Activated naive CD8-positive, alpha-beta T cell treated with anti-CD3 and anti-CD28 coated beads, Interleukin-2, amount 50 U/mL, for 24 hours (primary cell): ENCODE data around the gene KCNJ11.

Experiments used
- ATAC-seq: fragments of 150-1000 bp; cut with Tn5 transposase; one replicate; pipeline ENCODE4 v1.10.0; 2021
- DNase-seq: peaks from one replicate; pipeline ENCODE4 v3.0.0; 2021
- H3K27ac Mint-ChIP-seq: one replicate; pipeline ENCODE4 v1.8.0; 2021; ENCODE audit warnings: mild to moderate bottlenecking, mixed read lengths
- H3K27me3 Mint-ChIP-seq: one replicate; pipeline ENCODE4 v1.8.0; 2021; ENCODE audit warnings: mixed read lengths
- H3K36me3 Mint-ChIP-seq: one replicate; pipeline ENCODE4 v1.8.0; 2021; ENCODE audit warnings: low read depth, mixed read lengths
- H3K4me1 Mint-ChIP-seq: one replicate; pipeline ENCODE4 v1.8.0; 2021; ENCODE audit warnings: mixed read lengths
- H3K4me3 Mint-ChIP-seq: one replicate; pipeline ENCODE4 v1.8.0; 2021; ENCODE audit warnings: mild to moderate bottlenecking, moderate library complexity, mixed read lengths
- H3K9me3 Mint-ChIP-seq: one replicate; pipeline ENCODE4 v1.8.0; 2021; ENCODE audit warnings: mixed read lengths

KCNJ11 gene

GRCh38 chr11:17414317-17414737, 25.9 kb upstream of the KCNJ11 start:
- Mint-ChIP-seq H3K4me1 (peaks cover 8% of the 10 kb centered on the region), H3K4me3 (no peak overlapping the region), H3K27ac (no peak overlapping the region), H3K27me3 (peaks cover 21% of the 10 kb centered on the region), H3K36me3 (no peaks in the 10 kb centered on the region), H3K9me3 (no peaks in the 10 kb centered on the region)
- ATAC-seq (peak; percentile 47), DNase-seq (no peak)

- H3K4me1 Mint-ChIP-seq = peaks cover 8% of the 10 kb centered on the region
Measured at GRCh38 chr11:17413414-17414316, 25.2 kb upstream of the KCNJ11 start.

GRCh38 chr11:17412488-17413180, 24.2 kb upstream of the KCNJ11 start:
- Mint-ChIP-seq H3K36me3 (no peaks in the 10 kb centered on the region), H3K4me3 (no peak overlapping the region), H3K4me1 (peaks cover 8% of the 10 kb centered on the region), H3K27me3 (peaks cover 18% of the 10 kb centered on the region), H3K27ac (no peak overlapping the region), H3K9me3 (no peaks in the 10 kb centered on the region)
- ATAC-seq = no peak
- DNase-seq = no peak

More at GRCh38 chr11:17413414-17414316, 25.2 kb upstream of the KCNJ11 start:
- Mint-ChIP-seq H3K27ac (no peak overlapping the region), H3K9me3 (no peaks in the 10 kb centered on the region), H3K4me3 (no peak overlapping the region), H3K27me3 (peaks cover 21% of the 10 kb centered on the region), H3K36me3 (no peaks in the 10 kb centered on the region)
- ATAC-seq = no peak
- DNase-seq = no peak

GRCh38 chr11:17411418-17411817, 23.0 kb upstream of the KCNJ11 start:
- no peak for ATAC-seq
- Mint-ChIP-seq H3K4me1 (peaks cover 8% of the 10 kb centered on the region), H3K27me3 (peaks cover 15% of the 10 kb centered on the region), H3K27ac (no peak overlapping the region), H3K4me3 (no peak overlapping the region), H3K36me3 (no peaks in the 10 kb centered on the region), H3K9me3 (no peaks in the 10 kb centered on the region)
- DNase-seq = no peak

- H3K4me3 Mint-ChIP-seq = no peak overlapping the region
- peaks cover 8% of the 10 kb centered on the region for H3K4me1 Mint-ChIP-seq
- H3K9me3 Mint-ChIP-seq = no peaks in the 10 kb centered on the region
- H3K27ac Mint-ChIP-seq = no peak overlapping the region
- H3K36me3 Mint-ChIP-seq = no peaks in the 10 kb centered on the region
- DNase-seq (no peak), ATAC-seq (no peak)
- H3K27me3 Mint-ChIP-seq = peaks cover 12% of the 10 kb centered on the region
Measured at GRCh38 chr11:17410606-17411379, 22.3 kb upstream of the KCNJ11 start.

- Mint-ChIP-seq H3K27me3 (peaks cover 7% of the 10 kb centered on the region), H3K9me3 (no peaks in the 10 kb centered on the region), H3K4me3 (no peak overlapping the region), H3K27ac (no peak overlapping the region), H3K4me1 (peaks cover 4% of the 10 kb centered on the region), H3K36me3 (no peaks in the 10 kb centered on the region)
- DNase-seq = no peak
- no peak for ATAC-seq
Measured at GRCh38 chr11:17408641-17409040, 20.2 kb upstream of the KCNJ11 start.

- no peak for DNase-seq
- H3K4me1 Mint-ChIP-seq = no peaks in the 10 kb centered on the region
- peaks cover 4% of the 10 kb centered on the region for H3K27me3 Mint-ChIP-seq
- H3K36me3 Mint-ChIP-seq = no peaks in the 10 kb centered on the region
- ATAC-seq = no peak
- H3K4me3 Mint-ChIP-seq = no peak overlapping the region
- H3K9me3 Mint-ChIP-seq = no peaks in the 10 kb centered on the region
- H3K27ac Mint-ChIP-seq = no peak overlapping the region
Measured at GRCh38 chr11:17408026-17408425, 19.6 kb upstream of the KCNJ11 start.

- Mint-ChIP-seq H3K27me3 (peaks cover 4% of the 10 kb centered on the region), H3K4me1 (no peaks in the 10 kb centered on the region), H3K4me3 (no peak overlapping the region), H3K9me3 (no peaks in the 10 kb centered on the region), H3K36me3 (no peaks in the 10 kb centered on the region), H3K27ac (no peak overlapping the region)
- no peak for ATAC-seq
- DNase-seq = no peak
Measured at GRCh38 chr11:17407575-17407974, 19.1 kb upstream of the KCNJ11 start.

- Mint-ChIP-seq H3K27me3 (peaks cover 2% of the 10 kb centered on the region), H3K9me3 (no peaks in the 10 kb centered on the region), H3K27ac (no peak overlapping the region), H3K4me3 (no peak overlapping the region), H3K4me1 (no peaks in the 10 kb centered on the region), H3K36me3 (no peaks in the 10 kb centered on the region)
- DNase-seq (no peak), ATAC-seq (no peak)
Measured at GRCh38 chr11:17406818-17407149, 18.3 kb upstream of the KCNJ11 start.

GRCh38 chr11:17406082-17406817, 17.8 kb upstream of the KCNJ11 start:
- H3K9me3 Mint-ChIP-seq = no peaks in the 10 kb centered on the region
- H3K27me3 Mint-ChIP-seq = peaks cover 2% of the 10 kb centered on the region
- no peak for ATAC-seq
- H3K36me3 Mint-ChIP-seq = no peaks in the 10 kb centered on the region
- H3K4me3 Mint-ChIP-seq = no peak overlapping the region
- H3K4me1 Mint-ChIP-seq = no peaks in the 10 kb centered on the region
- DNase-seq = no peak
- H3K27ac Mint-ChIP-seq = no peak overlapping the region

- H3K36me3 Mint-ChIP-seq = no peaks in the 10 kb centered on the region
- H3K4me1 Mint-ChIP-seq = peaks cover 4% of the 10 kb centered on the region
- no peaks in the 10 kb centered on the region for H3K27me3 Mint-ChIP-seq
- H3K4me3 Mint-ChIP-seq = no peak overlapping the region
- no peak overlapping the region for H3K27ac Mint-ChIP-seq
- DNase-seq (no peak), ATAC-seq (no peak)
- H3K9me3 Mint-ChIP-seq = no peaks in the 10 kb centered on the region
Measured at GRCh38 chr11:17405232-17406005, 17.0 kb upstream of the KCNJ11 start.

- no peak overlapping the region for H3K27ac Mint-ChIP-seq
- no peak overlapping the region for H3K4me3 Mint-ChIP-seq
- ATAC-seq (no peak), DNase-seq (no peak)
- peaks cover 6% of the 10 kb centered on the region for H3K4me1 Mint-ChIP-seq
- H3K27me3 Mint-ChIP-seq = no peaks in the 10 kb centered on the region
- H3K36me3 Mint-ChIP-seq = no peaks in the 10 kb centered on the region
- no peaks in the 10 kb centered on the region for H3K9me3 Mint-ChIP-seq
Measured at GRCh38 chr11:17403980-17404759, 15.7 kb upstream of the KCNJ11 start.

- ATAC-seq (no peak), DNase-seq (no peak)
- Mint-ChIP-seq H3K36me3 (no peaks in the 10 kb centered on the region), H3K4me1 (peaks cover 6% of the 10 kb centered on the region), H3K27ac (no peak overlapping the region), H3K9me3 (no peaks in the 10 kb centered on the region), H3K27me3 (no peaks in the 10 kb centered on the region), H3K4me3 (no peak overlapping the region)
Measured at GRCh38 chr11:17402486-17402885, 14.0 kb upstream of the KCNJ11 start.
